H1 (cell line): ENCODE data around the gene ARID1B. TPM values are rescaled to one million over a fixed set of nuclear protein-coding genes. Genes with fewer than 3 reads are reported as not detected.

Source experiments
- CTCF ChIA-PET: fragments of 300-600 bp; sonication (Branson Sonifier 250); formaldehyde crosslinking; loops from one replicate; lab custom pipeline; 2021; ENCODE audit not compliant: partially characterized antibody; lab: Charles Lee
- POLR2A ChIA-PET: fragments of 300-600 bp; sonication (Branson Sonifier 250); formaldehyde crosslinking; loops from one replicate; lab custom pipeline; 2021; ENCODE audit warnings: inconsistent platforms; ENCODE audit not compliant: partially characterized antibody; lab: Charles Lee
- DNase-seq, 2 experiments: peaks; one replicate each; pipeline versions ENCODE4 v3.0.0 to v3.0.0-alpha.2; 2010 to 2022; ENCODE audit warnings: low spot score in 2 of 2, low read depth in 1 of 2, mixed read lengths in 1 of 2
- FAIRE-seq: peaks from 2 replicates; lab custom pipeline; 2011; peaks lifted over from hg19 to GRCh38; lab: Jason Lieb, UNC
- H2AFZ ChIP-seq: 2 replicates; pipeline ENCODE4 v1.8.1; 2012; ENCODE audit warnings: low read length, inconsistent platforms
- H2AK5ac ChIP-seq: 2 replicates; pipeline ENCODE4 v1.6.1; 2013; ENCODE audit warnings: low read depth, low read length
- H2BK120ac ChIP-seq: replicated peaks from 2 replicates; pipeline ENCODE3; 2013; ENCODE audit warnings: low read depth, low read length, inconsistent platforms
- H2BK12ac ChIP-seq: 2 replicates; pipeline ENCODE4 v1.6.1; 2013; ENCODE audit warnings: low read depth, low read length
- H2BK15ac ChIP-seq: 2 replicates; pipeline ENCODE4 v1.6.1; 2013; ENCODE audit warnings: low read length
- H2BK20ac ChIP-seq: 2 replicates; pipeline ENCODE4 v1.6.1; 2013; ENCODE audit warnings: low read length
- H2BK5ac ChIP-seq: 2 replicates; pipeline ENCODE4 v1.6.1; 2013; ENCODE audit warnings: low read depth, low read length
- H3K14ac ChIP-seq: 2 replicates; pipeline ENCODE4 v1.6.1; 2013; ENCODE audit warnings: inconsistent platforms; ENCODE audit not compliant: insufficient read length
- H3K18ac ChIP-seq: 2 replicates; pipeline ENCODE4 v1.6.1; 2013; ENCODE audit warnings: low read length; ENCODE audit errors: extremely low read depth
- H3K23ac ChIP-seq: 2 replicates; pipeline ENCODE4 v1.6.1; 2013; ENCODE audit warnings: inconsistent platforms; ENCODE audit not compliant: insufficient read length
- H3K23me2 ChIP-seq: 2 replicates; pipeline ENCODE4 v1.6.1; 2013; ENCODE audit warnings: low read depth, low read length
- H3K27ac ChIP-seq: 2 replicates; pipeline ENCODE4 v1.6.1; 2011; ENCODE audit warnings: low read depth, low read length, inconsistent platforms
- H3K27me3 ChIP-seq, 4 experiments: replicated peaks in 1 of 4; 1 replicate in 1 of 4; 2 replicates in 3 of 4; pipeline versions ENCODE4 v1.6.1 to v1.8.1; 2011 to 2013; ENCODE audit warnings: low read length in 3 of 4, mild to moderate bottlenecking in 3 of 4, inconsistent platforms in 2 of 4, mixed read lengths in 2 of 4, moderate library complexity in 1 of 4; ENCODE audit not compliant: control insufficient read depth in 3 of 4, insufficient read depth in 3 of 4; ENCODE audit errors: extremely low read depth in 1 of 4
- H3K36me3 ChIP-seq, 4 experiments: 2 replicates each; pipeline versions ENCODE4 v1.6.1 to v1.8.1; 2011 to 2013; ENCODE audit warnings: mild to moderate bottlenecking in 4 of 4, low read length in 3 of 4, moderate library complexity in 2 of 4, control low read depth in 1 of 4, inconsistent platforms in 1 of 4; ENCODE audit not compliant: insufficient read depth in 4 of 4, control insufficient read depth in 2 of 4
- H3K4ac ChIP-seq: replicated peaks from 2 replicates; pipeline ENCODE3; 2013; ENCODE audit warnings: low read length, low read depth, mixed read lengths, inconsistent platforms; ENCODE audit not compliant: insufficient read length
- H3K4me1 ChIP-seq, 4 experiments: replicated peaks in 1 of 4; 1 replicate in 1 of 4; 2 replicates in 3 of 4; pipeline versions ENCODE4 v1.6.1 to v1.8.1; 2011 to 2013; ENCODE audit warnings: low read length in 3 of 4, inconsistent platforms in 2 of 4, mixed read lengths in 1 of 4; ENCODE audit not compliant: insufficient read depth in 4 of 4, control insufficient read depth in 3 of 4
- H3K4me2 ChIP-seq, 2 experiments: 2 replicates each; pipeline versions ENCODE4 v1.6.1 to v1.8.1; 2011 to 2013; ENCODE audit warnings: low read depth in 2 of 2, low read length in 2 of 2, control low read depth in 1 of 2, inconsistent platforms in 1 of 2, mild to moderate bottlenecking in 1 of 2; ENCODE audit not compliant: insufficient read depth in 1 of 2
- H3K4me3 ChIP-seq, 4 experiments: fragments of 200-600, 300-600 bp in 1 of 4; sonication (generic), shearing (Covaris generic), sonication (Bioruptor Twin) in 1 of 4; 2 replicates each; pipeline versions ENCODE4 v1.5.1 to v1.8.1; 2011 to 2016; ENCODE audit warnings: low read length in 4 of 4, low read depth in 3 of 4, control low read depth in 2 of 4, inconsistent platforms in 2 of 4, mild to moderate bottlenecking in 2 of 4, mixed read lengths in 1 of 4, moderate library complexity in 1 of 4; ENCODE audit not compliant: insufficient read depth in 2 of 4; ENCODE audit errors: extremely low read depth in 1 of 4
- H3K56ac ChIP-seq: replicated peaks from 2 replicates; pipeline ENCODE3; 2013; ENCODE audit warnings: low read depth, mild to moderate bottlenecking, mixed read lengths, low read length, inconsistent platforms; ENCODE audit not compliant: insufficient read length
- H3K79me1 ChIP-seq: 2 replicates; pipeline ENCODE4 v1.6.1; 2013; ENCODE audit warnings: low read depth, low read length, control low read depth
- H3K79me2 ChIP-seq, 2 experiments: 2 replicates each; pipeline versions ENCODE4 v1.6.1 to v1.8.1; 2012 to 2013; ENCODE audit warnings: low read length in 2 of 2, mild to moderate bottlenecking in 2 of 2, inconsistent platforms in 1 of 2; ENCODE audit not compliant: insufficient read depth in 2 of 2, control insufficient read depth in 1 of 2
- H3K9ac ChIP-seq, 4 experiments: replicated peaks in 1 of 4; 1 replicate in 1 of 4; 2 replicates in 3 of 4; pipeline versions ENCODE4 v1.6.1 to v1.8.1; 2011 to 2013; ENCODE audit warnings: low read depth in 3 of 4, low read length in 3 of 4, control low read depth in 2 of 4, mild to moderate bottlenecking in 2 of 4, moderate library complexity in 2 of 4, inconsistent platforms in 1 of 4; ENCODE audit errors: extremely low read depth in 1 of 4
- H3K9me3 ChIP-seq, 2 experiments: 2 replicates each; pipeline versions ENCODE4 v1.6.1 to v1.8.1; 2012 to 2013; ENCODE audit warnings: mild to moderate bottlenecking in 2 of 2, moderate library complexity in 2 of 2, control low read depth in 1 of 2, inconsistent platforms in 1 of 2, low read depth in 1 of 2, low read length in 1 of 2, mixed read lengths in 1 of 2; ENCODE audit not compliant: insufficient read depth in 2 of 2
- H4K20me1 ChIP-seq, 2 experiments: replicated peaks in 1 of 2; 2 replicates each; pipeline versions ENCODE3 to v1.8.1; 2011 to 2013; ENCODE audit warnings: inconsistent platforms in 2 of 2, low read length in 2 of 2, mild to moderate bottlenecking in 1 of 2; ENCODE audit not compliant: insufficient read depth in 2 of 2, control insufficient read depth in 1 of 2
- H4K5ac ChIP-seq: 2 replicates; pipeline ENCODE4 v1.6.1; 2013; ENCODE audit warnings: low read length, low read depth, mixed read lengths, inconsistent platforms; ENCODE audit not compliant: insufficient read length
- H4K8ac ChIP-seq: 2 replicates; pipeline ENCODE4 v1.8.0; 2013; ENCODE audit warnings: mild to moderate bottlenecking, moderate library complexity, low read length, inconsistent platforms; ENCODE audit not compliant: insufficient read depth; ENCODE audit errors: extremely low read depth
- H4K91ac ChIP-seq: replicated peaks from 2 replicates; pipeline ENCODE3; 2013; ENCODE audit warnings: low read length, mixed read lengths, inconsistent platforms; ENCODE audit not compliant: insufficient read length
- ATF3 ChIP-seq: IDR thresholded peaks from 2 replicates; pipeline ENCODE4 v1.6.1; 2011; ENCODE audit warnings: low read depth, mild to moderate bottlenecking, low read length; ENCODE audit not compliant: insufficient read depth
- EP300 ChIP-seq, 2 experiments: IDR thresholded peaks; 1 replicate in 1 of 2; 2 replicates in 1 of 2; pipeline ENCODE4 v1.6.1; 2011 to 2012; ENCODE audit warnings: low read depth in 2 of 2, low read length in 2 of 2, mild to moderate bottlenecking in 2 of 2, borderline replicate concordance in 1 of 2, inconsistent platforms in 1 of 2, moderate library complexity in 1 of 2
- FOSL1 ChIP-seq: IDR thresholded peaks from 2 replicates; pipeline ENCODE4 v1.6.1; 2011; ENCODE audit warnings: mild to moderate bottlenecking, low read depth, low read length, moderate library complexity; ENCODE audit not compliant: insufficient read depth
- WGBS, 2 experiments: shearing (Covaris generic) in 1 of 2; methylation state at CpG; one replicate each; pipeline versions ENCODE4 v1.1.6 to v1.1.7; 2013 to 2015; ENCODE audit warnings: low lambda C conversion rate in 2 of 2, mixed read lengths in 2 of 2, inconsistent platforms in 1 of 2, low coverage in 1 of 2, missing lambda C conversion rate in 1 of 2; ENCODE audit not compliant: insufficient replicate concordance in 2 of 2, insufficient coverage in 1 of 2, insufficient read length in 1 of 2; ENCODE audit errors: extremely low coverage in 1 of 2, missing lambda C conversion rate in 1 of 2; 5-methylcytosine and 5-hydroxymethylcytosine counted together
- polyA plus RNA-seq, 7 experiments: library from polyadenylated mRNA; depleted of rRNA in 3 of 7; stranded (reverse) in 5 of 7; unstranded in 2 of 7; fragments of >200 nt in 5 of 7; fragments of 200-250 nt in 2 of 7; gene quantifications; 1 replicate in 5 of 7; 2 replicates in 1 of 7; 4 replicates in 1 of 7; pipeline versions ENCODE4 v1.2.1 to v1.2.3, GENCODE V29; 2011 to 2013; ENCODE audit warnings: missing spikeins in 2 of 7, mixed read lengths in 2 of 7
- total RNA-seq: library from RNA; stranded (reverse); fragmentation: NEBNext Ultra II Directional; extraction: Animal tissue kit (Norgen Biotek cat#: 25700); gene quantifications from 2 replicates; pipeline ENCODE4 v1.2.1, GENCODE V29; 2021

ARID1B gene
- total and polyA plus RNA-seq, 2 of the 8 experiments (the other 6 are each of a cell fraction or from before 2014, with no cell fraction given) = 24.3 to 70.3 TPM

GRCh38 chr6:156825475-156825874, 48.3 kb downstream of the ARID1B start:
- WGBS, 2 experiments = 92% methylated on average over 3 of the region's 3 CpGs; no CpG with 5 or more reads in 1 of the 2 experiments
- H2BK15ac ChIP-seq = no peak overlapping the region
- H3K79me1 ChIP-seq = peaks cover 19% of the 10 kb centered on the region
- no peak overlapping the region for H3K14ac ChIP-seq
- DNase-seq (no peak), FAIRE-seq (no peak)
- H3K27ac ChIP-seq = no peak overlapping the region
- no peak overlapping the region for H3K23ac ChIP-seq
- no peak overlapping the region for H4K5ac ChIP-seq
- no peak overlapping the region for H2AFZ ChIP-seq
- H3K23me2 ChIP-seq = no peaks in the 10 kb centered on the region
- H3K56ac ChIP-seq = no peak overlapping the region
- no peak overlapping the region for H3K4me2 ChIP-seq
- ChIA-PET CTCF (interaction anchor here (0.8 to 1.0 kb wide), 2 partner anchors 38 to 80 kb away, joined by 3 read pairs; no protein-coding TSS in a partner anchor), POLR2A (no interaction called here)
- no peak overlapping the region for H3K18ac ChIP-seq
- H2BK12ac ChIP-seq = no peak overlapping the region
- peaks cover 0 to 15% (median 0%) of the 10 kb centered on the region in 4 experiments; a peak in 2 of 8 replicates for H3K36me3 ChIP-seq
- H2AK5ac ChIP-seq = no peak overlapping the region
- peaks cover 24 to 97% of the 10 kb centered on the region in 2 experiments for H3K79me2 ChIP-seq
- no peak overlapping the region for H3K9ac ChIP-seq
- peaks cover 0 to 19% (median 10%) of the 10 kb centered on the region in 4 experiments; a peak in 5 of 7 replicates for H3K4me1 ChIP-seq
- no peak overlapping the region for H3K4me3 ChIP-seq
- H4K8ac ChIP-seq = no peak overlapping the region
- H2BK20ac ChIP-seq = no peak overlapping the region
- no peak overlapping the region for H2BK5ac ChIP-seq
- H3K4ac ChIP-seq = no peak overlapping the region
- H2BK120ac ChIP-seq = no peak overlapping the region
- H4K91ac ChIP-seq = no peak overlapping the region
- H3K27me3 ChIP-seq = no peaks in the 10 kb centered on the region; a peak in 1 of 7 replicates
- TF ChIP-seq ATF3 (no peak), EP300 (IDR thresholded peaks at IDR 0.05; ENCODE audit: borderline replicate concordance in 1 of 2, low read depth in 2 of 2, low read length in 2 of 2) (no peak), FOSL1 (no peak)
- peaks cover 33 to 35% of the 10 kb centered on the region in 2 experiments for H4K20me1 ChIP-seq
- H3K9me3 ChIP-seq = no peaks in the 10 kb centered on the region
